GM21360 (cell line): ENCODE data around the gene OR1A2.
"Not testable (repeated sequence)": the region's sequence is repeated elsewhere in the genome, so short reads cannot be mapped to it uniquely, and the experiment has no call there.

ENCODE experiments used
- ATAC-seq: cut with Tn5 transposase; IDR thresholded peaks from one replicate; pipeline ENCODE4 v1.9.1; 2021; ENCODE audit warnings: mild to moderate bottlenecking, moderate library complexity; ENCODE audit not compliant: unreplicated experiment

Gene OR1A2, protein sequence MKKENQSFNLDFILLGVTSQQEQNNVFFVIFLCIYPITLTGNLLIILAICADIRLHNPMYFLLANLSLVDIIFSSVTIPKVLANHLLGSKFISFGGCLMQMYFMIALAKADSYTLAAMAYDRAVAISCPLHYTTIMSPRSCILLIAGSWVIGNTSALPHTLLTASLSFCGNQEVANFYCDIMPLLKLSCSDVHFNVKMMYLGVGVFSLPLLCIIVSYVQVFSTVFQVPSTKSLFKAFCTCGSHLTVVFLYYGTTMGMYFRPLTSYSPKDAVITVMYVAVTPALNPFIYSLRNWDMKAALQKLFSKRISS

DNA sequence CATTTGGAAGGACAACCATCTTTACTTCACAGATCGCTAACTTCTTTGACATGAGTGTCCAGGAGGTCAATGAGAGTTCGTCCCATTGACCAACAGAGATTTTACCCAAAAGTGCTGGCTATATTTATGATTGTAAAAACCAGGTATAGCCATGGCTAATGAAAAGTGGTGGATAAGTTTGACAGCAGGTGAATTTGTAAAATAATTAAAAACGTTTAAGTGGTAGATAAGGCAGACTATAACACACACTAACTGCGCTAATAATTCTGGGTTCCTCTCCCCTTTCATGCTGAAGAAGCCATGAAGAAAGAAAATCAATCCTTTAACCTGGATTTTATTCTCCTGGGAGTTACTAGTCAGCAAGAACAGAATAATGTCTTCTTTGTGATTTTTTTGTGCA is at the start of gene OR1A2:
Gene OR1A2, plus strand, starts transcription at position 301 of the 400 bp plus-strand sequence. Its CDS starts 0 bp downstream, at position 301.
- no peak for ATAC-seq

GRCh38 chr17:3157218-3157617 is 40.1 kb upstream of the OR1A2 start:
- no peak for ATAC-seq

DNA sequence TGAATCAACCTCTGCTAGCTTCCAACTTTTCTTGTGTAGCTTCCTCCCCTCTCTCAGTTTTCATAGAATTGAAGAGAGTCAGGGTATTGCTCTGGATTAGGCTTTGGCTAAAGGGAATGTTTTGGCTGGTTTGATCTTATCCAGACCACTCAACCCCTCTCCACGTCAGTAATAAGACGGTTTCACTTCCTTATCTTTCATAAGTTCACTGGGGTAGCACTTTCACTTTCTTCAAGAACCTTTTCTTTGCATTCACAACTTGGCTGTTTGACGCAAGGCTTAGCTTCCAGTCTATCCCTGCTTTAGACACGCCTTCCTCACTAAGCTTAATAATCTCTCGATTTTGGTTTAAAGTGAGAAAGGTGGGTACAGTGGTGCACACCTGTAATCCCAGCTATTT is 29.7 kb upstream of the OR1A2 start:
- ATAC-seq: no peak

DNA sequence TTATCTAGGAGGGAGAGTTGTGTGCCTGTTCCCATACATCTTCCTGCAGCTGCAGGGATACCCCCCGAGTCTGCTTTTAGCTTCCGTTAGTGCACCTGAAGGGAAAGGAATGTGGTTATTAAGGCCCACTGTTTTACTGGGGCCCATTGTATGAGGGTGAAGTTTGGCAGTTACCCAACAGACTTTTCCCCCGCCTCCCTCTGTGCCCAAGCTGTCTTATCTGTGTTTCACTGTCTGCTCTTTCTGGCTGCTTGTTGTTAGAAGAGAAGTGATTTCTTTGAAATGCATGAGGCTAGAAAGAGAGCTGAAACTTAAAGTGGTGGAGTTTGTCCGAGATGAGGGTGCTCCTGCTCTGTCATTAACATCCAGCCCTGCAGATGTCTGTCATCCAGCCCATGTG is 7.4 kb upstream of the OR1A2 start:
- no peak for ATAC-seq

- no peak for ATAC-seq
These were observed 10.0 kb downstream of the OR1A2 start, which contains the start of gene OR1A1 for GRCh38 chr17:3207367-3207766. Gene OR1A1 (plus strand): TSS chr17:3207667. CDS start chr17:3215621, 7,954 bp downstream.

- ATAC-seq: no peak
These were observed 11.2 kb downstream of the OR1A2 start for GRCh38 chr17:3208484-3208883.

GRCh38 chr17:3213001-3213400 is 15.7 kb downstream of the OR1A2 start:
- ATAC-seq: no peak

DNA sequence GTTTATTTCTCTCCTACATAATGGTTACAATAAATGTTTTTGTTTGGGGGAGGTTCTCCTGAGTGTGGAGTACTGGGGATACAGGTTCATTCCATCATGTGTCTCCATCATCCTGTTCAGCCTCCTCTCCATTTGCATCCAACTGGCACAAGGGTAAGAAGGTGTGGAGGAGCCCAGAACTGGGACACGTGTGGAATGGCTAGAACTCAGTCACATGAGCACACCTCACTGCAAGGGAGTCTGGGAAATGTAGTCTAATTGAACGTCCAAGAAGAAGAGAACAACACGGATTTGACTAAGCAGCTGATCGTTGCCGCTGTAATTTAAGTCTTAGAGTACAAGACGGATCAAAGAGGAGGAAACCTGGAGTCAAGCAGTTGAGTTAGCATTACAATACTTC is 16.3 kb downstream of the OR1A2 start:
- no peak for ATAC-seq

DNA sequence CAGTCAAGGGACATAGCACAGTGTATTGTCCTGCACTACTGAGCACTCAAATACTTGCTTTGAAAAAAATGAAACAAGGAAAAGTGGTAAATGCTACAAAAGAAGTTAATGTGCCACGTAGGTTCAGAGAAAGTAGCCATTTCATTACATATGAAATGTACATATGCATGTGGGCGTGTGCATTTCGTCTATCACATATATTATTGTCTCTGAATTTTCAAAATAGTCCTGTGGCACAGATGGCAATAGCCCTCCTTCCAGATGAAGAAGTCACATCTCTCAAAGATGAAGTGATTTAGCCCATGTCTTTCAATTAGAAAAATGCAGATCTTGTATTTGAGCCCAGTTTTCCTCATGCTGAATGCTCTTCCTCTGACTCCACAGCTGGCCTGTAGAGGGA is 22.7 kb downstream of the OR1A2 start:
- ATAC-seq: not testable (repeated sequence)

DNA sequence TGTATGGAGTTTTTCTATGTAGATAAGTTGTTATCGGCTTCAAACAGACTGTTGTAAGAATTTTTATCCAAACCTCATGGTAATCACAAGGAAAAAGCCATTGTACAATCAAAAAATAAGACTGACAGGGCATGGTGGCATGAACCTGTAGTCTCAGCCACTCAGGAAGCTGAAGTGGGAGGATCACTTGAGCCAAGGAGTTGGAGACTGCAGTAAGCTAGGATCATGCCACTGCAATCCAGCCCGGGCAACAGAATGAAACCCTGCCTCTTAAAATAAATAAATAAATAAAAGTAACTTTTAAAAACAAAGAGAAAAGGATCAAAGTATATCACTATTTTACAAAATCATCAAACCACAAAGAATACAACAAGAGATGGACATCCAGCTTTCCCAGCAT is 24.5 kb downstream of the OR1A2 start:
- no peak for ATAC-seq

DNA sequence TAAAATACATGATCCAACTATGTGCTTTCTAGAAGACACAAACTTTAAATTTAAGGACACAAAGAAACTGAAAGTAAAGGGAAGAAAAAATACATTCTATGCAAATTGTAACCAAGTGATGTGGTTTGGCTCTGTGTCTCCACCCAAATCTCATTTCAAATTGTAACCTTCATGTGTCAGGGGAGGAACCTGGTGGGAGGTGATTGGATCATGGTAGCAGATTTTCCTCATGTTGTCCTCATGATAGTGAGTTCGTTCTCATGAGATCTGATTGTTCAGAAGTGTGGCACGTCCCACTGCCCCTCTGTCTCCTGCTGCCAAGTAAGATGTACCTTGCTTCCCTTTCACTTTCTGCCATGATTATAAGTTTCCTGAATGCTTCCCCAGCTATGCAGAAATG is 25.2 kb downstream of the OR1A2 start:
- ATAC-seq: no peak

DNA sequence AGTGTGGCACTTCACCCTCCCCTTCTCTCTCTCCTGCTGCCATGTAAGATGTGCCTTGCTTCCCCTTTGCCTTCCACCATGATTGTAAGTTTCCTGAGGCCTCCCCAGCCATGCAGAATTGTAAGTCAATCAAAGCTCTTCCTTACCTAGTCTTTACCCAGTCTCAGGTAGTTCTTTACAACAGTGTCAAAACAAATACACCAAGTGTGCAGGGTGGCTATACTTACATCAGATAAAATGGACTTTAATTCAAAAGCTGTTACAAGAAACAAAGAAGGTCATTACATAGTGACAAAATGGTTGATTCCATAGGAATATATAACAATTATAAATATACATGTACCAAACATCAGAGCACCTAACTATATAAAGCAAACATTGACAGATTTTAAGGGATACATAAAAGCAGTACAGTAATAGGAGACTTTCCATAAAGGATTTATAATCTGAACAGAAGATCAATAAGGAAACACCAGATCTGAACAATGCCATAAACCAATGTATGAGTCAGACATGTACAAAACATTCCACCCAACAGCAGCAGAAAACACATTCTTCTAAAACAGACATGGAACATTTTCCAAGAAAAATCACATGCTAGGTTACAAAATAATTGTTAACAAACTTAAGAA is 27.5 kb downstream of the OR1A2 start:
- not testable (repeated sequence) for ATAC-seq

DNA sequence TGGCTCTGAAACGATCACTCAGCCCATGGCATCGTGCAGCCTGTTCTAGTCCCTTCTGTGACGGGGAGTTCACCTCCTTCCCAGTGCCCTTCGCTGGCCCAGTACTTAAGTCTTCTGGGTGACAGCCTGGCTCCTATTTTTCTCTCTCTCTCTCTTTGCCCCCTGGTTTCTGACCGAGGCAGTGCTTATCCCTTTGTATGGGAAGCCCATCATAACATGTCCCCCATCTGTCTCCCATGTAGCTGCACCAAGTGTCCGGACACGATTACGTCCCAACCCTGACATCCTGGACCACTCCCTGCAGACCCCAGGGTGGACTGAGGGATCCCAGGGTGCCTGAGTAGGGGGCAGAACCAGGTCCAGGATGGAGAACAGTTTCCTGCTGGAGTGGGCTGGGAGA is 35.0 kb downstream of the OR1A2 start:
- not testable (repeated sequence) for ATAC-seq

- ATAC-seq: not testable (repeated sequence)
These were observed 41.4 kb downstream of the OR1A2 start for GRCh38 chr17:3238685-3239084.

- ATAC-seq: not testable (repeated sequence)
These were observed 43.7 kb downstream of the OR1A2 start for GRCh38 chr17:3241044-3241443.

DNA sequence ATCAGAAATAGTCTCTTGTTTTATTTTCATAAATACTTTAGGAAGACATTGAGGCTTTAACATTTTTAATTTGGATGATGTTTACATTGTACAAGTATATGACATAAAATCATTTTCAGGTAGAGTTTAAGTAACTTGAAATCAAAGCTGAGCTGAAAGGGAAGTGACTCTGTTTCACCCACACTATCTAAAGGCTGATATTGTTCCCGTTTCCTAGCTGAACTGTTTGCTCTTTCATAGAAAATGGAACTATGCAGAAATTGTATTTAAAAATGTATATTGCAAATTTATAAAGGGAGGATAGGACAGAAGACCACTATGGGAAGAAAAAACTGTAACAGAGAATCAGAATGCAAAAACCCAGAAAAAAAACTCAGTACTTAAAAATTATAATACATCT is 47.5 kb downstream of the OR1A2 start:
- ATAC-seq: not testable (repeated sequence)
